Measurements from ENCODE around the gene GLIS1. TPM values are rescaled to one million over a fixed set of nuclear protein-coding genes. Genes with fewer than 3 reads are reported as not detected.

GLIS1 gene
- total and polyA plus RNA-seq, 2 experiments from 2014 or later = 0.13 to 1.3 TPM

DNA sequence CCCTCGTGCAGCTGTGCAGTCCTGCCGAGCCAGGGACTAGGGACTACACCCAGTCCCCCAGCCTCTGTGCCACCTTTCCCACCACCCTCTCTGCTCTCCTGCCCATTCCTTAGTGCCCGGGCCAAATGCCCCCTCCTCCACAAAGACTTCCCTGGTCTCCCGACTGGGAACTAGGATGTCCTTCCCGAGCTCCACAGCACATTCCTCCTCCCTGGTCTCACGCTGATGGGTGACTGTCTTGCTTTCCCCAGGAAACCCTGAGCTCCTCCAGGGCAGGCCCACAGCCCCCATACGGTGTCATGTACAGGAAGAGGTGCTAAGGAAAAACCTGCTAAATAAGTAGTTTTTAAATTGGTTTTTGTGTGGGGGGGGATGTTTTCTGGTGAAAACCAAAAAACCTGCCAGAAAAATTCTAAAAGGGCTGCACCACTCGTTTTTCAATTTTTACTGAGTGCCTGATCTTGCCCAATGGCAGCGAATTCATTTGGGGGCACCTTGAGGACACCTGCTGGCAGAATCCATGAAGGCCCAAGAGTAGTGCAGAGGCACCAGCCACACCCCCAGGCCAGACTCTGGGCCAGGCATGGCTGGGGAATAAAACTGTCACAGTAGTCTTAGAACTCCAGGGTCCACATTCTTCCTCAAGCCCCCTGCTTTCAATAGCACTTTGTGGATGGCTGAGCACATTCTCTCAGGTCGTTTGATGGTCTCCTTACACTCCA lies 50.4 kb downstream of the GLIS1 start:
- peaks cover 34% of the 10 kb centered on the region for H3K4me1 ChIP-seq (ENCODE audit: insufficient read depth)
- no peak for TF ChIP-seq EZH2phosphoT487 (IDR thresholded peaks at IDR 0.05; ENCODE audit: low read depth, severe bottlenecking, unreplicated experiment)
- no peak for TF ChIP-seq EZH2 (IDR thresholded peaks at IDR 0.05; ENCODE audit: borderline replicate concordance)
- TF ChIP-seq, protein P1, sequence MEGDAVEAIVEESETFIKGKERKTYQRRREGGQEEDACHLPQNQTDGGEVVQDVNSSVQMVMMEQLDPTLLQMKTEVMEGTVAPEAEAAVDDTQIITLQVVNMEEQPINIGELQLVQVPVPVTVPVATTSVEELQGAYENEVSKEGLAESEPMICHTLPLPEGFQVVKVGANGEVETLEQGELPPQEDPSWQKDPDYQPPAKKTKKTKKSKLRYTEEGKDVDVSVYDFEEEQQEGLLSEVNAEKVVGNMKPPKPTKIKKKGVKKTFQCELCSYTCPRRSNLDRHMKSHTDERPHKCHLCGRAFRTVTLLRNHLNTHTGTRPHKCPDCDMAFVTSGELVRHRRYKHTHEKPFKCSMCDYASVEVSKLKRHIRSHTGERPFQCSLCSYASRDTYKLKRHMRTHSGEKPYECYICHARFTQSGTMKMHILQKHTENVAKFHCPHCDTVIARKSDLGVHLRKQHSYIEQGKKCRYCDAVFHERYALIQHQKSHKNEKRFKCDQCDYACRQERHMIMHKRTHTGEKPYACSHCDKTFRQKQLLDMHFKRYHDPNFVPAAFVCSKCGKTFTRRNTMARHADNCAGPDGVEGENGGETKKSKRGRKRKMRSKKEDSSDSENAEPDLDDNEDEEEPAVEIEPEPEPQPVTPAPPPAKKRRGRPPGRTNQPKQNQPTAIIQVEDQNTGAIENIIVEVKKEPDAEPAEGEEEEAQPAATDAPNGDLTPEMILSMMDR (IDR thresholded peaks at IDR 0.05; ENCODE audit: poor library complexity) = no peak
- no peaks in the 10 kb centered on the region for H3K36me3 ChIP-seq (replicated peaks; ENCODE audit: insufficient read depth, low read depth)
- H3K4me3 ChIP-seq = no peak overlapping the region
- peaks cover 3% of the 10 kb centered on the region for H3K27me3 ChIP-seq
- no peaks in the 10 kb centered on the region for H3K9me3 ChIP-seq (ENCODE audit: low read depth)
- WGBS (ENCODE audit: low lambda C conversion rate, missing lambda C conversion rate) = 74% methylated on average over 10 of the region's 10 CpGs
- no peaks in the 10 kb centered on the region for H4K20me1 ChIP-seq (ENCODE audit: insufficient read depth, poor library complexity, severe bottlenecking)
- no peaks in the 10 kb centered on the region for H3K9me2 ChIP-seq (replicated peaks; ENCODE audit: insufficient read depth)
- no peak overlapping the region for H2AFZ ChIP-seq
- H3K4me2 ChIP-seq = no peak overlapping the region
- no peak overlapping the region for H3K27ac ChIP-seq
- no peak for DNase-seq (ENCODE audit: low spot score)
- no peaks in the 10 kb centered on the region for H3K79me2 ChIP-seq

DNA sequence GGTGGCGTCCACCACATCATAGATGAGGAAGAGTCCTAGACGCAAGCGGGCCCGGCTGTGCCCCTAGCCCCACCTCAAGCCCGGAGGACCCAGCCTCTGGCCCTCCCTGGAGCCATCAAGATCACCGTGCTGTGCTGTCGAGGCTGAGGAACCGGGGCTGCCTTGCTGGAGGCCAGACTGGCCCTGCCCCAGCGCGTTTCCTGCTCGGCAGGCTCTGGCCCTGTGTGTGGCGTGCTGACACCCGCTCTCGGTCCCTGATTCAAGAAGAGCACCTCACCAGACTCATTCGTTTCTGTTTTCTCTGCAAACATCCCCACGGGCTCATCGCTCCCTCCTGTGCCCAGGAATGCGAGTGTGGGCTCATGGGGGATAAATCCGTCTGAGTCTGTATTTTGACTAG lies 51.1 kb downstream of the GLIS1 start:
- TF ChIP-seq EZH2phosphoT487 (IDR thresholded peaks at IDR 0.05; ENCODE audit: low read depth, severe bottlenecking, unreplicated experiment) (no peak), EZH2 (IDR thresholded peaks at IDR 0.05; ENCODE audit: borderline replicate concordance) (no peak)
- TF ChIP-seq, protein P1 (IDR thresholded peaks at IDR 0.05; ENCODE audit: poor library complexity) = no peak
- no peaks in the 10 kb centered on the region for H4K20me1 ChIP-seq (ENCODE audit: insufficient read depth, poor library complexity, severe bottlenecking)
- peaks cover 3% of the 10 kb centered on the region for H3K27me3 ChIP-seq
- no peak for DNase-seq (ENCODE audit: low spot score)
- H3K36me3 ChIP-seq (replicated peaks; ENCODE audit: insufficient read depth, low read depth) = no peaks in the 10 kb centered on the region
- H3K4me1 ChIP-seq (ENCODE audit: insufficient read depth) = peaks cover 38% of the 10 kb centered on the region
- H3K4me3 ChIP-seq = no peak overlapping the region
- H3K27ac ChIP-seq = no peak overlapping the region
- no peak overlapping the region for H2AFZ ChIP-seq
- WGBS (ENCODE audit: low lambda C conversion rate, missing lambda C conversion rate) = 78% methylated on average over 19 of the region's 19 CpGs
- no peaks in the 10 kb centered on the region for H3K79me2 ChIP-seq
- no peaks in the 10 kb centered on the region for H3K9me2 ChIP-seq (replicated peaks; ENCODE audit: insufficient read depth)
- no peak overlapping the region for H3K4me2 ChIP-seq
- no peaks in the 10 kb centered on the region for H3K9me3 ChIP-seq (ENCODE audit: low read depth)

DNA sequence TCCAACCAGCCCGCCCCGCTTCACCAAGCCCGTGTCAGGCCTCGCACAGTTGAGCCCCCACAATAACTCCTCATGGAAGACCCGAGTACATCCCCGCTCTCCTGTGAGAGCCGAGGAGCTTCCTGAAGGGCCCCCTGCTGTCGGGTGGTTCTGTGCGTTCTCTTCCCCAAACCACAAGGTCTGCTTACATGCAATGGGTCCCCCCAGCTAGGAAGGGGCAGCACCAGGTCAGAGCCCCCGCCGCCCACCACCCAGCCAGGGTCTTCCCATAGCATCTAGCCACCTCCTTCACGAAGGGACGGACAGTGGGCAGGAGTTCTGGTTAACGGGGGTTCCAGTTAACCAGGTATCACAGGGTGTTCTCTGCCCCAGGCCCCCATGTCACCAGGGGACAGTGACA lies 51.5 kb downstream of the GLIS1 start:
- Histone ChIP-seq H3K27me3 (peaks cover 3% of the 10 kb centered on the region), H3K9me2 (replicated peaks; ENCODE audit: insufficient read depth) (no peaks in the 10 kb centered on the region), H4K20me1 (ENCODE audit: insufficient read depth, poor library complexity, severe bottlenecking) (no peaks in the 10 kb centered on the region), H3K27ac (no peak overlapping the region), H3K4me2 (no peak overlapping the region), H3K4me3 (no peak overlapping the region), H3K79me2 (no peaks in the 10 kb centered on the region), H2AFZ (no peak overlapping the region), H3K36me3 (replicated peaks; ENCODE audit: insufficient read depth, low read depth) (no peaks in the 10 kb centered on the region), H3K9me3 (ENCODE audit: low read depth) (no peaks in the 10 kb centered on the region), H3K4me1 (ENCODE audit: insufficient read depth) (peaks cover 38% of the 10 kb centered on the region)
- TF ChIP-seq EZH2 (IDR thresholded peaks at IDR 0.05; ENCODE audit: borderline replicate concordance) (no peak), EZH2phosphoT487 (IDR thresholded peaks at IDR 0.05; ENCODE audit: low read depth, severe bottlenecking, unreplicated experiment) (no peak)
- TF ChIP-seq, protein P1 (IDR thresholded peaks at IDR 0.05; ENCODE audit: poor library complexity) = no peak
- 94% methylated on average over 12 of the region's 14 CpGs for WGBS (ENCODE audit: low lambda C conversion rate, missing lambda C conversion rate)
- no peak for DNase-seq (ENCODE audit: low spot score)
